Measurements from ENCODE around the gene EVX1. TPM values are rescaled to one million over a fixed set of nuclear protein-coding genes. Genes with fewer than 3 reads are reported as not detected.
A peak's percentile ranks its signal among the peaks of the same experiment; 100 is the strongest.

EVX1 gene
- total and polyA plus RNA-seq, 2 experiments from 2014 or later, result 0.95 to 1.1 TPM

- peaks cover 72% of the 10 kb centered on the region for H3K79me2 ChIP-seq
- no peak overlapping the region for H2AFZ ChIP-seq
- peaks cover 4% of the 10 kb centered on the region for H3K4me1 ChIP-seq (ENCODE audit: insufficient read depth)
- peak overlapping the region; percentile 25 for H3K4me3 ChIP-seq
- no peaks in the 10 kb centered on the region for H3K36me3 ChIP-seq (replicated peaks; ENCODE audit: insufficient read depth, low read depth)
- 13% methylated on average over 3 of the region's 3 CpGs for WGBS (ENCODE audit: low lambda C conversion rate, missing lambda C conversion rate)
- H3K27me3 ChIP-seq, result peaks cover 91% of the 10 kb centered on the region
- H3K27ac ChIP-seq, result peak overlapping the region; percentile 82
- H3K9me3 ChIP-seq (ENCODE audit: low read depth), result no peaks in the 10 kb centered on the region
- H3K9me2 ChIP-seq (replicated peaks; ENCODE audit: insufficient read depth), result no peaks in the 10 kb centered on the region
- DNase-seq (ENCODE audit: low spot score), result no peak
- TF ChIP-seq EZH2 (IDR thresholded peaks at IDR 0.05; ENCODE audit: borderline replicate concordance), result no peak
- peaks cover 11% of the 10 kb centered on the region for H4K20me1 ChIP-seq (ENCODE audit: insufficient read depth, poor library complexity, severe bottlenecking)
- peak overlapping the region; percentile 90 for H3K4me2 ChIP-seq
Observed at GRCh38 chr7:27202862-27203134, 39.8 kb upstream of the EVX1 start.

GRCh38 chr7:27203365-27203953 lies 39.1 kb upstream of the EVX1 start:
- no peaks in the 10 kb centered on the region for H3K36me3 ChIP-seq (replicated peaks; ENCODE audit: insufficient read depth, low read depth)
- H3K4me1 ChIP-seq (ENCODE audit: insufficient read depth), result peaks cover 4% of the 10 kb centered on the region
- TF ChIP-seq EZH2phosphoT487 (IDR thresholded peaks at IDR 0.05; ENCODE audit: low read depth, severe bottlenecking, unreplicated experiment), result no peak
- TF ChIP-seq CTCF (IDR thresholded peaks at IDR 0.05; ENCODE audit: poor library complexity), result no peak
- no peak for TF ChIP-seq EZH2 (IDR thresholded peaks at IDR 0.05; ENCODE audit: borderline replicate concordance)
- peak overlapping the region; percentile 90 for H3K4me2 ChIP-seq
- peaks cover 65% of the 10 kb centered on the region for H3K79me2 ChIP-seq
- H3K27ac ChIP-seq, result peak overlapping the region; percentile 82
- no peak for DNase-seq (ENCODE audit: low spot score)
- WGBS (ENCODE audit: low lambda C conversion rate, missing lambda C conversion rate), result 33% methylated on average over 10 of the region's 10 CpGs
- no peaks in the 10 kb centered on the region for H3K9me2 ChIP-seq (replicated peaks; ENCODE audit: insufficient read depth)
- no peak overlapping the region for H2AFZ ChIP-seq
- H3K4me3 ChIP-seq, result peak overlapping the region; percentile 25
- H4K20me1 ChIP-seq (ENCODE audit: insufficient read depth, poor library complexity, severe bottlenecking), result peaks cover 9% of the 10 kb centered on the region
- peaks cover 89% of the 10 kb centered on the region for H3K27me3 ChIP-seq
- no peaks in the 10 kb centered on the region for H3K9me3 ChIP-seq (ENCODE audit: low read depth)

- Histone ChIP-seq H3K4me1 (ENCODE audit: insufficient read depth) (peaks cover 4% of the 10 kb centered on the region), H3K4me3 (peak overlapping the region; percentile 18), H3K27me3 (peaks cover 88% of the 10 kb centered on the region), H3K9me3 (ENCODE audit: low read depth) (no peaks in the 10 kb centered on the region), H3K36me3 (replicated peaks; ENCODE audit: insufficient read depth, low read depth) (no peaks in the 10 kb centered on the region), H4K20me1 (ENCODE audit: insufficient read depth, poor library complexity, severe bottlenecking) (peaks cover 2% of the 10 kb centered on the region), H3K9me2 (replicated peaks; ENCODE audit: insufficient read depth) (no peaks in the 10 kb centered on the region), H2AFZ (no peak overlapping the region), H3K4me2 (peak overlapping the region; percentile 90), H3K79me2 (peaks cover 65% of the 10 kb centered on the region), H3K27ac (peak overlapping the region; percentile 82)
- 37% methylated on average over 4 of the region's 4 CpGs for WGBS (ENCODE audit: low lambda C conversion rate, missing lambda C conversion rate)
- DNase-seq (ENCODE audit: low spot score), result no peak
- no peak for TF ChIP-seq EZH2 (IDR thresholded peaks at IDR 0.05; ENCODE audit: borderline replicate concordance)
- no peak for TF ChIP-seq CTCF (IDR thresholded peaks at IDR 0.05; ENCODE audit: poor library complexity)
- TF ChIP-seq EZH2phosphoT487 (IDR thresholded peaks at IDR 0.05; ENCODE audit: low read depth, severe bottlenecking, unreplicated experiment), result peak; percentile 52
Observed at GRCh38 chr7:27203964-27204594, 38.5 kb upstream of the EVX1 start.

GRCh38 chr7:27204851-27205322 lies 37.7 kb upstream of the EVX1 start:
- no peak for DNase-seq (ENCODE audit: low spot score)
- H3K4me1 ChIP-seq (ENCODE audit: insufficient read depth), result peaks cover 4% of the 10 kb centered on the region
- no peaks in the 10 kb centered on the region for H3K36me3 ChIP-seq (replicated peaks; ENCODE audit: insufficient read depth, low read depth)
- no peak for TF ChIP-seq EZH2phosphoT487 (IDR thresholded peaks at IDR 0.05; ENCODE audit: low read depth, severe bottlenecking, unreplicated experiment)
- no peak for TF ChIP-seq CTCF (IDR thresholded peaks at IDR 0.05; ENCODE audit: poor library complexity)
- no peak for TF ChIP-seq EZH2 (IDR thresholded peaks at IDR 0.05; ENCODE audit: borderline replicate concordance)
- H3K79me2 ChIP-seq, result peaks cover 66% of the 10 kb centered on the region
- peak overlapping the region; percentile 38 for H2AFZ ChIP-seq
- H3K9me3 ChIP-seq (ENCODE audit: low read depth), result no peaks in the 10 kb centered on the region
- WGBS (ENCODE audit: low lambda C conversion rate, missing lambda C conversion rate), result 4% methylated on average over 40 of the region's 41 CpGs
- peak overlapping the region; percentile 90 for H3K4me2 ChIP-seq
- H3K9me2 ChIP-seq (replicated peaks; ENCODE audit: insufficient read depth), result no peaks in the 10 kb centered on the region
- peaks cover 85% of the 10 kb centered on the region for H3K27me3 ChIP-seq
- no peaks in the 10 kb centered on the region for H4K20me1 ChIP-seq (ENCODE audit: insufficient read depth, poor library complexity, severe bottlenecking)
- H3K27ac ChIP-seq, result peak overlapping the region; percentile 82
- H3K4me3 ChIP-seq, result peak overlapping the region; percentile 18
